ENCODE results near the gene FAM180A.

FAM180A gene

GRCh38 chr7:135771961-135772638 is 23.5 kb upstream of the FAM180A start:
- peak; percentile 72 for DNase-seq (ENCODE audit: low spot score)

DNA sequence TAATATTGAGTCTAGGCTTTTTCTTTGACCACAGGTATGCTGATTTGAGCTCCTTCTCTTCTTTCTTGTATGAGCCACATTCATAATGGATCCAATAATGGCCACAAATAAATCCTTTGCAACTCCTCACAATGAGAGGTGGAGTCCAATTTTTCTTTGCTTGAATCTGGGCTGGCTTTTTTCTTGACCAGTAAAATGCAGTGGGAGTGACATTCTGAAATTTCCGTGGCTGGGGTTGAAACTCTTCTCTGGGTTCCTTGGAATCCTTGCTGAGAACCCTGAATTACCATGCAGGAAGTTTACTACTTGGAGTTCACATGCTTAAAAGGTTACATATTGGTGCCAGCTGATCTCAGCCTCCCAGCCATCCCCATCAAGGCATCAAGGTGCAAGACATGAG is 22.4 kb upstream of the FAM180A start:
- no peak for DNase-seq (ENCODE audit: low spot score)

- no peak for DNase-seq (ENCODE audit: low spot score)
Measured at GRCh38 chr7:135770139-135770710, 21.6 kb upstream of the FAM180A start.

DNA sequence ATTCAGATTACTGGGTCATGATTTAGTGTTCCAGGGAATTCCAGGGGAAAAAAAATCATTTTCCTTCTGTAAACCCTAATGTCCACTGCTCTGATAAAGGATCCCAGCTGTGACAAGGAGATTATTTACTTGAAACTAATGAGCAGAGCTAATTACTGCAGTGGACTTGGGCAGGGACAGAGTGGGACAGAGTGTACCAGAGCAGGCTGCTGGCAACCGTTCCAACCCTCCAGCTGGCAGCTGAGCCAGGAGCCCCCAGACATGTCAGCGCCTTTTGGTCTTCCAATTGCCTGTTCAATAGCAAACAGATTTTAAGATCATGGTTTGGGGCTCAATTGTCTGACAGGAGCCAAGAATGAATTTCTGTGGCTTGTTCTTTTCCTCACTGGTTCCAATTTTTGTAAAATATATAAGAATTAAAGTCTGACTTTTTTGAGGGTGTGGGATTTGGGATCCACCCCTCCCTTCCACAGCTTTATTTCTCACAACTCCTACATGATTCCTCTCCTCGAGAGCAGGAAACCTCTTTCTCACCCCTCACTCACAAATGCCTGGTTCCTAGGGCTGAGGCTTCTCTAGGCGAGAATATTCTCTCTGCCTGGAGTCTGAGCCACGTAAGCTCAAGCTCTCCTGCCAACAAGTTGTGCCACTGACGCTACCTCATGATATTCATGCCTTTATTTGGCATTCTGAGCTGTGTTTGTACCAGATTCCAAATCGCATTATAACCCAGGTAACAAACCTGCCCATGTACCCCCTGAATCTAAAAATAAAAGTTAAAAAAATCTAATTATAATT is 20.6 kb upstream of the FAM180A start:
- DNase-seq (ENCODE audit: low spot score): no peak

- DNase-seq (ENCODE audit: low spot score): no peak
Measured at GRCh38 chr7:135768467-135768866, 19.9 kb upstream of the FAM180A start.

DNA sequence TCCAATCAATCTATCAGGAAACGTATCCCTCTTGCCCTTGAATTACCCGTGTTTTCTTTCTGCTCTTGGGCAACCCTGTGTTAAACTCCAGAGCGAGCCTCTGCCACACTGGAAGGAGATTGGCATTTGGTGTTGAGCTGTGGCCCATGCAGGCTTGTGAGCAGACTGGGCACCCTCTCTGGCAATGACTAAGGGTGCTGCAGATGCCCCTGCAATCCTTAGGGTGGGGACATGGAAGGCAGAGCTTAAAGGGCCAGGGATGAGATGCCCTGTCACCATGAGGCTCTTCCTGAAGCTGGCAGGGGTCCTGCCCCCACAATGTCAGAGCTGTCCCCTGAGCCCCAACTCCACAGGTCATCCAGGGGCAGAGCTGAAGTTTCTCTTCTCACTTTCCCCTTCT is 19.5 kb upstream of the FAM180A start:
- DNase-seq (ENCODE audit: low spot score): no peak

GRCh38 chr7:135763261-135763660 is 14.6 kb upstream of the FAM180A start:
- DNase-seq (ENCODE audit: low spot score): no peak

- peak; percentile 77 for DNase-seq (ENCODE audit: low spot score)
Measured at GRCh38 chr7:135761751-135762488, 13.3 kb upstream of the FAM180A start.

GRCh38 chr7:135759532-135759931 is 10.9 kb upstream of the FAM180A start:
- DNase-seq (ENCODE audit: low spot score): no peak

- DNase-seq (ENCODE audit: low spot score): peak; percentile 66
Measured at GRCh38 chr7:135758531-135758932, 9.9 kb upstream of the FAM180A start.

GRCh38 chr7:135757719-135758411 is 9.3 kb upstream of the FAM180A start:
- DNase-seq (ENCODE audit: low spot score): peak; percentile 75

DNA sequence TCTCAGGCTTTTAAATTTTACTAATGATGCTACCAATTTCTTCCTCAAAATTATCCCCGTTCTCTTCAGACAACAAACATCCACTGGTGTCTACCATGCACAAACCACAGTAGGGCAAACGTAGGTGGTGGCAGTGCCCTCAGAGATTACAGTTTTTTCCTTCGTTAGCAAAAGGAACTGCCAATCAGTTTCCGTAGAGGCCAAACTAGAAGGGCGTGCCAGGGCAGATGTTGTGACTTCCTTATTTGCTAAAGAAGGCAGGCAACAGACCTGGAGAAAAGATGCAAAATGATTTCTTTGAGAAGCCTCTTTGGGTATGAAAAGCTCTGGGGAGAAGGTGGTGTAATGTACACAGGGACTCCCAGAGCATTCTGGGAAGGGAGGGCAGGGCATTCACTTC is 7.6 kb upstream of the FAM180A start:
- no peak for DNase-seq (ENCODE audit: low spot score)

GRCh38 chr7:135755351-135755753 is 6.7 kb upstream of the FAM180A start:
- DNase-seq (ENCODE audit: low spot score): no peak

DNA sequence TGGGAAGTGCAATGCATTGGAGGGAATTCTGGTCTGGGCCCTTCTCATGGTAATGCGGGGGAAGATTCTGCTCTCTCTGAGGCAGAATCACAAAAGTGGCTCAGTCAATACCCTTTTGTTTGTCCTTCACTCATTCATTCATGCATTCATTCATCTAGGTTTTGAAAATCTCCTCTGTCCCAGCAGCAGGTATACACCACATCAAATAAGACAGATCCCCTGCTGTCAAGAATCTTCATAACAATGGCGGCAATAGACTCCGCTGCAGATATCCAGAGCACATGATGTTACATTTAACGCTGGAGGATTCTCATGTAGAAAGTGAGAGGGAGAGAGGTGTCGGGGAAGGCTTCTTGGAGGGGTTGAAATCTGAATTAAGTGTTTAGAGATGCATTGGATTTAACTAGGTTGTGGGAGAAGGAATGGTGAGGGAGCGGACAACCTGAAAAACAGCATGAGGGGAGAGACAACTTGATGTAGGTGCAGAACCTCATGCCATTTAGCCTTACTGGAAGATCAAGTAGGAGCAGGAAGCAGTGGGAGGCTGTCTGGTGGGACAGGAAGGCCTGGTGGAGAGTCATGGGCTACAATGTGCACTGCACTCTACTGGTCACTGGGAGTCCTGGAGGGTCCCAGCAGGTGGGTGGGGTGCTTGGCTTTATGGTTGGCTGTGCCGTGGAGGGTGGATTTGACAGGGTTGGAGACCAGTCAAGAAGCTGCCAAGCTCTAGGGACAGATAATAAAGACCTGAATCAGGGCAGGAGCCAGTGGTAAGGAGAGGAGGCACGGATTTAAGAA is 5.2 kb upstream of the FAM180A start:
- DNase-seq (ENCODE audit: low spot score): no peak

GRCh38 chr7:135747366-135747765 is 1.2 kb downstream of the FAM180A start:
- no peak for DNase-seq (ENCODE audit: low spot score)

DNA sequence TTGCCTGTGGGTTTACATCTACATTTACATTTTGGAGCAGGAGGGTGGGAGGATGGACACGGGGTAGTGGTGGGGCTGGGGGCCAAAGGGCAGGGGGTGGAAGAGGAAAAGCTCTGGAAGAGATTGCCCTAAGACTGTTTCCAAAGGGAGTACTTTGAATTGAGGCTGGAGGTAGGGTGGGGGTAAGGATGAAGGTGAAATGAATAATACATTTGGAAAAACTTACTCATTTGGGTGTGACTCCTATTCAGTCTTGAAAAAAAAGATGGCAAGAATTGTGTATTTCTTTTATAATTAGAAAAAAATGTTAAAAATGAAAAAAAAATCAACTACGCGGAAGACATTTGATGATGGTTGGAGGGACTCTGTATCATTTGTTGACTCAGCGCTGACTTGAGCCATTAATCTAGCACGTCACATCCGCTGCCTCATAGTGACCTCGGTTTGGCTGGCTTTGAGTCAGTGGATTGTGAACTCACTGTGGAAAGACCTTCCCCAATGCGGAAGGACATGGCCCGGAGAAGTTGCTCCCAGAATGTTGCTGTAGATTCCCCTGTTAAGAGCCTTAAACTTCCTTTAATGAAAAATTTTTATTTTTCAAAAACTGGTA is 2.8 kb downstream of the FAM180A start:
- peak; percentile 89 for DNase-seq (ENCODE audit: low spot score)

DNA sequence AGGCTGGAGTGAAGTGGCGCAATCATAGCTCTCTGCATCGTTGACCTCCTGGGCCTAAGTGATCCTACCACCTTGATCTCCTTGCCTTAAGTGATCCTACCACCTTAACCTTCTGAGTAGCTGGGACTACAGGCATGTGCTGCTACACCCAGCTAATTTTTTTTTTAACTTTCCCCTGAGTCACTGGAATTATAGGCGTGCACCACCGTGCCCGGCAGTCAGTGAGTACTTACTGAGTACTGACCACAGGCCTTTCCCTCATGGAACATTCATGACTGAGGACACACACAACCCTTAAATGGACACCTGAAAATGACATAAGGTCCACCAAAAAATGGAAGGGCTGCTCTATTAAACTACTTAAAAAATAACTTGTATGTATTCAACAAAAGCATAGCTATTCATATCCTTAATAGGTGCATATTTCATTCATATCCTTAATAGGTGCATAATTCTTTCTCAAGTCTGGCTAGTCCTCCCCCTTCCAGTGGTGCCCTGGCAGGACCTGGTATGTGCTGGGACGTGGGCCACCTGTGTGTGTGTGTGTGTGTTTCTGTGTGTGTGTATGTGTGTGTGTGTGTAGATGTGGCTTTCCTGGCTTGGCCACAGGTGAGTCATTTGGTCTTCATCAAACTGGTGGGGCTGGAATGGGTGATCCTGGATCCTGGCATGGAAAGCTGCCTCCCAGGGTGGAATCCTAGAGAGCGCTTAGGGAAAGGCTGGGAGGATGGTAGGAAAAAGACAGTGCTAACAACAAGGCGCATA is 3.5 kb downstream of the FAM180A start:
- DNase-seq (ENCODE audit: low spot score): peak; percentile 59

- DNase-seq (ENCODE audit: low spot score): no peak
Measured at GRCh38 chr7:135743907-135744731, 4.5 kb downstream of the FAM180A start.

- peak; percentile 39 for DNase-seq (ENCODE audit: low spot score)
Measured at GRCh38 chr7:135742371-135742770, 6.2 kb downstream of the FAM180A start.

Measured in AG08395 (cell line).